Measurements from ENCODE around the gene CRACR2A.

CRACR2A gene

GRCh38 chr12:3641428-3642018, 111.4 kb downstream of the CRACR2A start:
- DNase-seq: no peak

- DNase-seq: no peak
Observed at GRCh38 chr12:3636328-3636727, 116.6 kb downstream of the CRACR2A start.

GRCh38 chr12:3634348-3634747, 118.6 kb downstream of the CRACR2A start:
- no peak for DNase-seq

GRCh38 chr12:3633396-3633795, 119.5 kb downstream of the CRACR2A start:
- no peak for DNase-seq

- no peak for DNase-seq
Observed at GRCh38 chr12:3632754-3633153, 120.2 kb downstream of the CRACR2A start.

- no peak for DNase-seq
Observed at GRCh38 chr12:3632256-3632655, 120.7 kb downstream of the CRACR2A start.

GRCh38 chr12:3631759-3632158, 121.2 kb downstream of the CRACR2A start:
- DNase-seq: no peak

GRCh38 chr12:3631272-3631637, 121.7 kb downstream of the CRACR2A start:
- no peak for DNase-seq

GRCh38 chr12:3630621-3631271, 122.2 kb downstream of the CRACR2A start:
- no peak for DNase-seq

- DNase-seq: no peak
Observed at GRCh38 chr12:3630111-3630510, 122.8 kb downstream of the CRACR2A start.

GRCh38 chr12:3629057-3629830, 123.7 kb downstream of the CRACR2A start:
- DNase-seq: no peak

- no peak for DNase-seq
Observed at GRCh38 chr12:3628629-3629028, 124.3 kb downstream of the CRACR2A start.

GRCh38 chr12:3627336-3627735, 125.6 kb downstream of the CRACR2A start:
- DNase-seq: no peak

GRCh38 chr12:3624273-3624672, 128.6 kb downstream of the CRACR2A start:
- DNase-seq: no peak

- no peak for DNase-seq
Observed at GRCh38 chr12:3622822-3623690, 129.9 kb downstream of the CRACR2A start.

- DNase-seq: no peak
Observed at GRCh38 chr12:3622021-3622821, 130.7 kb downstream of the CRACR2A start.

GRCh38 chr12:3620856-3621255, 132.1 kb downstream of the CRACR2A start:
- DNase-seq: no peak

GRCh38 chr12:3617565-3617964, 135.3 kb downstream of the CRACR2A start:
- DNase-seq: no peak

GRCh38 chr12:3615862-3616261, 137.0 kb downstream of the CRACR2A start:
- DNase-seq: no peak

- DNase-seq: no peak
Observed at GRCh38 chr12:3614806-3615466, 138.0 kb downstream of the CRACR2A start.

- no peak for DNase-seq
Observed at GRCh38 chr12:3613641-3614395, 139.1 kb downstream of the CRACR2A start.
